Peyer's patch (tissue), 4 donors: ENCODE results near the gene DOCK3. TPM values are rescaled to one million over a fixed set of nuclear protein-coding genes. Genes with fewer than 3 reads are reported as not detected.

Experiments
- DNase-seq, 3 donors: peaks; one replicate each; pipeline ENCODE4 v3.0.0-alpha.2; 2017 to 2019
- H3K27ac ChIP-seq, 4 donors: fragments of 200-600 bp; sonication (generic); one replicate each; pipeline ENCODE4 v1.5.1; 2016 to 2019
- H3K27me3 ChIP-seq, 2 donors: fragments of 200-600 bp; sonication (generic); one replicate each; pipeline ENCODE4 v1.5.1; 2019
- H3K36me3 ChIP-seq, 3 donors: fragments of 200-600 bp; sonication (generic); one replicate each; pipeline ENCODE4 v1.5.1; 2016 to 2019
- H3K4me1 ChIP-seq, 4 donors: fragments of 200-600 bp; sonication (generic); one replicate each; pipeline ENCODE4 v1.5.1; 2016 to 2019
- H3K4me3 ChIP-seq, 4 donors: fragments of 200-600 bp; sonication (generic); 1 replicate in 3 of 4; 2 replicates in 1 of 4; pipeline ENCODE4 v1.5.1; 2016 to 2019; ENCODE audit warnings: mild to moderate bottlenecking in 1 of 4
- H3K9me3 ChIP-seq, 4 donors: fragments of 200-600 bp; sonication (generic); one replicate each; pipeline ENCODE4 v1.5.1; 2016 to 2019; ENCODE audit warnings: mild to moderate bottlenecking in 1 of 4
- CTCF ChIP-seq, 6 experiments: fragments of 450-650 bp in 4 of 6; fragments of 200-600 bp in 2 of 6; sonication (generic) in 1 of 6; IDR thresholded peaks; one replicate each; pipeline ENCODE4 v1.5.1; 2017 to 2019; ENCODE audit warnings: antibody characterized with exemption in 6 of 6, mild to moderate bottlenecking in 3 of 6, moderate library complexity in 1 of 6
- POLR2A ChIP-seq, 2 donors: fragments of 450-650 bp; IDR thresholded peaks; one replicate each; pipeline ENCODE4 v1.5.1; 2017; ENCODE audit warnings: antibody characterized with exemption in 2 of 2, mild to moderate bottlenecking in 2 of 2, moderate library complexity in 2 of 2
- total RNA-seq, 4 donors: library from RNA; depleted of rRNA; stranded (reverse); fragments of >200 nt; gene quantifications; one replicate each; pipeline ENCODE4 v1.1.0, GENCODE V29; 2016

Gene DOCK3
- total RNA-seq, 4 donors from 2014 or later: 0.28 to 0.83 (median 0.40) TPM; not detected in 1

- DNase-seq: no peak
- TF ChIP-seq CTCF (IDR thresholded peaks at IDR 0.05): no peak
- no peak for TF ChIP-seq POLR2A (IDR thresholded peaks at IDR 0.05)
- Histone ChIP-seq H3K4me3 (no peak overlapping the region), H3K27me3 (no peaks in the 10 kb centered on the region), H3K27ac (no peak overlapping the region), H3K9me3 (no peaks in the 10 kb centered on the region), H3K36me3 (no peaks in the 10 kb centered on the region), H3K4me1 (peaks cover 0 to 3% (median 0%) of the 10 kb centered on the region in 4 donors)
These were observed 44.3 kb upstream of the DOCK3 start for GRCh38 chr3:50630394-50630793.

GRCh38 chr3:50630877-50631276 is 43.9 kb upstream of the DOCK3 start:
- TF ChIP-seq CTCF (IDR thresholded peaks at IDR 0.05) (no peak), POLR2A (IDR thresholded peaks at IDR 0.05) (no peak)
- Histone ChIP-seq H3K27me3 (no peaks in the 10 kb centered on the region), H3K4me3 (no peak overlapping the region), H3K36me3 (no peaks in the 10 kb centered on the region), H3K9me3 (no peaks in the 10 kb centered on the region), H3K4me1 (peaks cover 0 to 3% (median 0%) of the 10 kb centered on the region in 4 donors), H3K27ac (no peak overlapping the region)
- DNase-seq: no peak

- H3K4me3 ChIP-seq: no peak overlapping the region
- peaks cover 0 to 8% (median 3%) of the 10 kb centered on the region in 4 donors for H3K4me1 ChIP-seq
- DNase-seq: no peak
- no peaks in the 10 kb centered on the region for H3K36me3 ChIP-seq
- H3K27me3 ChIP-seq: no peaks in the 10 kb centered on the region
- no peaks in the 10 kb centered on the region for H3K9me3 ChIP-seq
- TF ChIP-seq CTCF (IDR thresholded peaks at IDR 0.05) (no peak), POLR2A (IDR thresholded peaks at IDR 0.05) (no peak)
- H3K27ac ChIP-seq: no peak overlapping the region
These were observed 42.3 kb upstream of the DOCK3 start for GRCh38 chr3:50632450-50632849.

GRCh38 chr3:50633230-50633790 is 41.4 kb upstream of the DOCK3 start:
- Histone ChIP-seq H3K36me3 (no peaks in the 10 kb centered on the region), H3K9me3 (no peaks in the 10 kb centered on the region), H3K27ac (no peak overlapping the region), H3K27me3 (no peaks in the 10 kb centered on the region), H3K4me1 (peaks cover 0 to 8% (median 3%) of the 10 kb centered on the region in 4 donors), H3K4me3 (no peak overlapping the region)
- no peak for DNase-seq
- TF ChIP-seq CTCF (IDR thresholded peaks at IDR 0.05) (no peak), POLR2A (IDR thresholded peaks at IDR 0.05) (no peak)

- peaks cover 0 to 8% (median 3%) of the 10 kb centered on the region in 4 donors for H3K4me1 ChIP-seq
- no peak overlapping the region for H3K4me3 ChIP-seq
- H3K9me3 ChIP-seq: no peaks in the 10 kb centered on the region
- peaks cover 0 to 7% (median 0%) of the 10 kb centered on the region in 3 donors for H3K36me3 ChIP-seq
- no peaks in the 10 kb centered on the region for H3K27me3 ChIP-seq
- no peak for TF ChIP-seq POLR2A (IDR thresholded peaks at IDR 0.05)
- TF ChIP-seq CTCF (IDR thresholded peaks at IDR 0.05): no peak
- H3K27ac ChIP-seq: no peak overlapping the region
- no peak for DNase-seq
These were observed 39.7 kb upstream of the DOCK3 start for GRCh38 chr3:50635066-50635465.

GRCh38 chr3:50637011-50637410 is 37.7 kb upstream of the DOCK3 start:
- Histone ChIP-seq H3K4me3 (no peak overlapping the region), H3K36me3 (peaks cover 0 to 27% (median 0%) of the 10 kb centered on the region in 3 donors), H3K9me3 (no peaks in the 10 kb centered on the region), H3K4me1 (peaks cover 0 to 8% (median 1%) of the 10 kb centered on the region in 4 donors), H3K27me3 (no peaks in the 10 kb centered on the region), H3K27ac (no peak overlapping the region)
- no peak for DNase-seq
- TF ChIP-seq POLR2A (IDR thresholded peaks at IDR 0.05) (no peak), CTCF (IDR thresholded peaks at IDR 0.05) (no peak)
